A549 treated with GW870086 at 1 μM for 4 hours (cell line): ENCODE measurements around the gene NEXN. TPM values are rescaled to one million over a fixed set of nuclear protein-coding genes. Genes with fewer than 3 reads are reported as not detected.

Source experiments
- total RNA-seq: library from RNA; stranded (reverse); fragments of 200-300 nt; extraction: Qiagen RNA extraction; gene quantifications from 5 replicates; pipeline ENCODE4 v1.2.3, GENCODE V29; 2022; ENCODE audit warnings: low read depth

The NEXN gene
- 6.3 to 9.0 TPM (median 6.5 TPM) in 5 replicates for total RNA-seq

GRCh38 chr1:77888081-77888780 lies at the start of gene NEXN:
TSS of gene NEXN (plus strand) at chr1:77888624. CDS start at chr1:77916107, 27,483 bp downstream.

DNA sequence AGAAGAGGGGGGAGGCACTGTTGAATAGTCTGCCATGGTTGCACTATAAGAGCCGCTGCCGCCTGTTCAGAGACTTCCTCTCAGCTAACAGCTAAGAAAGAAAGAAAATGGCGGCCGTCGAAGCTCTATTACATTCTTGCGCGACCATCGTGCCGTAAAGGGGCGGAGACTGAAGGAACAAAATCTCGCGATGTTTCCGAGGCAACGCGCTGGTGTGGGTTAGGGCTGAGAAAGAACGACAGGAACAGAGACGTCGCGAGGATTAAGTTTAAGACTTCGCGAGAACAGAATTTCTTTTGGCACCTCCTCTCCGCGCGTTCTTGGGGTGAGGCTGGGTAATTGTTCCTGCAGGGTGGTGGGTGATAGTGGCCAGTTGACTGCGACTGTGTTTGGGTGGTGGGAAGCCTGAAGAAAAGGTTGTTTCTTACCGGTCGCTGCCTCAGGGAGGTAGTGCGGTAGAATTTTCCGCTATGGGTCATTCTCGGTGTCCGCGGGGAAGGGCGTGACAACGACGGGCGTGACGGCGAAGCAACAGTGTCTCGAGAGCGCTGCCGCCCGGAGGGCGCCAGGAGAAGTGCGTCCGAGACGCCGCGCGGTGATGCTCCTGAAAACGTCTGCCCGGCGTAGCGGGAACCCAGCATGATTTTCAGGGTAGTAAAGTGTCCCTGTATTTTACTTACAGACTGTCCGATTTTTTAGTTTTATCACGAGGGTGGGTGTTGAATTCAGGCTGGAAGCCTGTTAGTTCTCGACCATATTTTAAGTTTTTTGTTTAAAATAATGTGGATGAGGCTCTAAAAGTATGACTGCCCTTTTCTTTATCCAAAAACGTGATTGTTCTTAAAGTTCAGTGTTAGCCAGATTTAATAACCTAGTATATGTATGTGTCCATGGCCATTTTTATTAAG lies 90.8 kb downstream of the NEXN start, which contains the start of gene FUBP1:
Gene FUBP1, minus strand, starts transcription at position 104 of the 908 bp plus-strand sequence. Its CDS starts 68 bp downstream, at position 36.

Other genes starting within 250 kb of the NEXN start
- 16.1 to 19.8 TPM (median 18.0 TPM) in 5 replicates for gene ZZZ3, start 206.0 kb upstream of the NEXN start, total RNA-seq
- 14.6 to 21.3 TPM (median 19.1 TPM) in 5 replicates for gene USP33, start 128.8 kb upstream of the NEXN start, total RNA-seq
- gene MIGA1, start 109.0 kb upstream of the NEXN start, total RNA-seq = 4.9 to 7.6 TPM (median 7.1 TPM) in 5 replicates
- gene FUBP1, start 90.4 kb downstream of the NEXN start, total RNA-seq = 91.6 to 121 TPM (median 111 TPM) in 5 replicates
- gene DNAJB4, start 116.3 kb downstream of the NEXN start, total RNA-seq = 36.3 to 44.8 TPM (median 41.4 TPM) in 5 replicates
- 0.05 TPM in 1 of 5 replicates, not detected in the others for gene GIPC2, start 157.3 kb downstream of the NEXN start, total RNA-seq